ENCODE results near the gene PIGU.
"Not testable (repeated sequence)": the region's sequence is repeated elsewhere in the genome, so short reads cannot be mapped to it uniquely, and the experiment has no call there.

The PIGU gene

DNA sequence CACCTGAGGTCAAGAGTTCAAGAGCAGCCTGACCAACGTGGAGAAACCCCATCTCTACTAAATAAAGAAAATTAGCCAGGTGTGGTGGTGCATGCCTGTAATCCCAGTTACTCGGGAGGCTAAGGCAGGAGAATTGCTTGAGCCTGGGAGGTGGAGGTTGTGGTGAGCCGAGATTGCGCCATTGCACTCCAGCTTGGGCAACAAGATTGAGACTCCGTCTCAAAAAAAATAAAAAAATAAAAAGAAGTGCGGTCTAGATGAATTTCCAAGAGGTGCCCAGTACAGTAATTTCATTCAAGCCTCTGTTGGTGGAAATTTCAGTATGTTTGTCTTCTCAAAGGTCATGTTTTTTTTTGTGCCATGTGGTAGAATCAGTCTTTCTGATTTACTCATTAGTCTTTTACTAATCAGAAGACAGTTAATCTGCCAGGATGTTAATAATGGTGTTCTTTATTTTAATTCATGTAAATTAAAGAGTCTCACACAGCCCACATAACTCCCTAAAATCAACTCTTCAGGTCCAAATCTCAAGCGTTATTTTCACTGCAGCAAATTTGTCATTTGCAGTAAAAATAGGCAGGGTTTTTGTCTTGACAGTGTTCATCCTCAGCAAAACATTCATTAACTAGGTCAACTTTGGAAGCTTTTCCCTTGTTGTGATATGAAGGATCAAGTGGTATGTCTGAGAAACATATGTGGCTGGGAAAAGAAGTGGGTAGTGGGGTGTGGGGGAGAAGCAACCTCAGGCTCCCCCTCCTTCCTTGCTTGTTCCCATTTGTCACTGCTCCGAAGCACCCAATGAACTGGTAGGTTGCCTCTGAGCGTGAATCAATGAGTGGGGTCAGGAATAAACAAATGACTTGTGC is 40.6 kb upstream of the PIGU start:
- no peak for TF ChIP-seq SPI1 (IDR thresholded peaks at IDR 0.05; ENCODE audit: borderline replicate concordance, low read depth)
- TF ChIP-seq, protein P1, sequence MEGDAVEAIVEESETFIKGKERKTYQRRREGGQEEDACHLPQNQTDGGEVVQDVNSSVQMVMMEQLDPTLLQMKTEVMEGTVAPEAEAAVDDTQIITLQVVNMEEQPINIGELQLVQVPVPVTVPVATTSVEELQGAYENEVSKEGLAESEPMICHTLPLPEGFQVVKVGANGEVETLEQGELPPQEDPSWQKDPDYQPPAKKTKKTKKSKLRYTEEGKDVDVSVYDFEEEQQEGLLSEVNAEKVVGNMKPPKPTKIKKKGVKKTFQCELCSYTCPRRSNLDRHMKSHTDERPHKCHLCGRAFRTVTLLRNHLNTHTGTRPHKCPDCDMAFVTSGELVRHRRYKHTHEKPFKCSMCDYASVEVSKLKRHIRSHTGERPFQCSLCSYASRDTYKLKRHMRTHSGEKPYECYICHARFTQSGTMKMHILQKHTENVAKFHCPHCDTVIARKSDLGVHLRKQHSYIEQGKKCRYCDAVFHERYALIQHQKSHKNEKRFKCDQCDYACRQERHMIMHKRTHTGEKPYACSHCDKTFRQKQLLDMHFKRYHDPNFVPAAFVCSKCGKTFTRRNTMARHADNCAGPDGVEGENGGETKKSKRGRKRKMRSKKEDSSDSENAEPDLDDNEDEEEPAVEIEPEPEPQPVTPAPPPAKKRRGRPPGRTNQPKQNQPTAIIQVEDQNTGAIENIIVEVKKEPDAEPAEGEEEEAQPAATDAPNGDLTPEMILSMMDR (IDR thresholded peaks at IDR 0.05; ENCODE audit: insufficient read depth, low read length): no peak
- TF ChIP-seq POLR2AphosphoS5 (IDR thresholded peaks at IDR 0.05; ENCODE audit: low read depth): no peak
- no peak for TF ChIP-seq GABPA (IDR thresholded peaks at IDR 0.05; ENCODE audit: low read depth)
- TF ChIP-seq, protein P2, sequence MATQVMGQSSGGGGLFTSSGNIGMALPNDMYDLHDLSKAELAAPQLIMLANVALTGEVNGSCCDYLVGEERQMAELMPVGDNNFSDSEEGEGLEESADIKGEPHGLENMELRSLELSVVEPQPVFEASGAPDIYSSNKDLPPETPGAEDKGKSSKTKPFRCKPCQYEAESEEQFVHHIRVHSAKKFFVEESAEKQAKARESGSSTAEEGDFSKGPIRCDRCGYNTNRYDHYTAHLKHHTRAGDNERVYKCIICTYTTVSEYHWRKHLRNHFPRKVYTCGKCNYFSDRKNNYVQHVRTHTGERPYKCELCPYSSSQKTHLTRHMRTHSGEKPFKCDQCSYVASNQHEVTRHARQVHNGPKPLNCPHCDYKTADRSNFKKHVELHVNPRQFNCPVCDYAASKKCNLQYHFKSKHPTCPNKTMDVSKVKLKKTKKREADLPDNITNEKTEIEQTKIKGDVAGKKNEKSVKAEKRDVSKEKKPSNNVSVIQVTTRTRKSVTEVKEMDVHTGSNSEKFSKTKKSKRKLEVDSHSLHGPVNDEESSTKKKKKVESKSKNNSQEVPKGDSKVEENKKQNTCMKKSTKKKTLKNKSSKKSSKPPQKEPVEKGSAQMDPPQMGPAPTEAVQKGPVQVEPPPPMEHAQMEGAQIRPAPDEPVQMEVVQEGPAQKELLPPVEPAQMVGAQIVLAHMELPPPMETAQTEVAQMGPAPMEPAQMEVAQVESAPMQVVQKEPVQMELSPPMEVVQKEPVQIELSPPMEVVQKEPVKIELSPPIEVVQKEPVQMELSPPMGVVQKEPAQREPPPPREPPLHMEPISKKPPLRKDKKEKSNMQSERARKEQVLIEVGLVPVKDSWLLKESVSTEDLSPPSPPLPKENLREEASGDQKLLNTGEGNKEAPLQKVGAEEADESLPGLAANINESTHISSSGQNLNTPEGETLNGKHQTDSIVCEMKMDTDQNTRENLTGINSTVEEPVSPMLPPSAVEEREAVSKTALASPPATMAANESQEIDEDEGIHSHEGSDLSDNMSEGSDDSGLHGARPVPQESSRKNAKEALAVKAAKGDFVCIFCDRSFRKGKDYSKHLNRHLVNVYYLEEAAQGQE (IDR thresholded peaks at IDR 0.05; ENCODE audit: insufficient replicate concordance, low read depth): no peak
- no peak for DNase-seq (ENCODE audit: low read depth in 1 of 2, low spot score in 1 of 2)
- Histone ChIP-seq H3K27me3 (ENCODE audit: insufficient read depth, poor library complexity, severe bottlenecking) (no peaks in the 10 kb centered on the region), H3K27ac (replicated peaks) (no peak overlapping the region), H3K4me3 (replicated peaks; ENCODE audit: insufficient read depth, low read length) (no peak overlapping the region)

DNA sequence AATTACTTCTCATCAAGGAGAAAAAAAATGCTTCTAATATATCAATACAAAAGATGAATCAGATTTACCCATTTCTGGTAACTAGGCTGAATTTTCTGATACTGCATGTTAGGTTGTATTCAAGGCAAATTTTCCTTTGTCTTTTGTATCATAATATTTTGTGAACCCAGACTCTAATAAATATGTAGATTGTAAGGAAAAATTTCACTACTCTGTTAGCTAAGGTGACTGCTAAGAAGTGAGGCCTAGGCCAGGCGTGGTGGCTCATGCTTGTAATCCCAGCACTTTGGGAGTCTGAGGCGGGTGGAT is 40.0 kb upstream of the PIGU start:
- no peak overlapping the region for H3K27ac ChIP-seq (replicated peaks)
- DNase-seq (ENCODE audit: low read depth in 1 of 2, low spot score in 1 of 2): no peak
- TF ChIP-seq, protein P1 (IDR thresholded peaks at IDR 0.05; ENCODE audit: insufficient read depth, low read length): no peak
- TF ChIP-seq POLR2AphosphoS5 (IDR thresholded peaks at IDR 0.05; ENCODE audit: low read depth): no peak
- TF ChIP-seq GABPA (IDR thresholded peaks at IDR 0.05; ENCODE audit: low read depth): no peak
- no peak for TF ChIP-seq SPI1 (IDR thresholded peaks at IDR 0.05; ENCODE audit: borderline replicate concordance, low read depth)
- TF ChIP-seq, protein P2 (IDR thresholded peaks at IDR 0.05; ENCODE audit: insufficient replicate concordance, low read depth): no peak
- no peaks in the 10 kb centered on the region for H3K27me3 ChIP-seq (ENCODE audit: insufficient read depth, poor library complexity, severe bottlenecking)
- H3K4me3 ChIP-seq (replicated peaks; ENCODE audit: insufficient read depth, low read length): no peak overlapping the region

DNA sequence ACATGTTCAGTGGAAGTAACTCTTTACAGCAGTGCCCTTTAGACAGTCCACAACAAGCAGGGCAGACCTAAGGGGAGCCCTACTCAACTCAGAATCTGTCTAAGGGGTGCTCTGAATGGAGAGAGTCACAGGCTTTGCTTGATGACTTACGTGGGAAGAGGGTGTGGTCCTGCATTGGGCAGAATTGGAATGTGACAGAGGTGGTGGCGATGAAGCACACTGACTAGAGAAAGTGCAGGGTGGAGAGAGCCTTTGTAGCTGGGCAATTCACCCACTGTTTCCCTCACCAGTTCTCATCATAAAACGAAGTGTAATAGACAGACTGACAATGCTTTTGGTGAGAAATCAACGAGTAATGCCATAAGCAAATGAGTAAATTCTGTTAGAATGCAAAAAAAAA is 38.5 kb upstream of the PIGU start:
- H3K27ac ChIP-seq (replicated peaks): no peak overlapping the region
- no peak for DNase-seq (ENCODE audit: low read depth in 1 of 2, low spot score in 1 of 2)
- TF ChIP-seq POLR2AphosphoS5 (IDR thresholded peaks at IDR 0.05; ENCODE audit: low read depth) (no peak), GABPA (IDR thresholded peaks at IDR 0.05; ENCODE audit: low read depth) (no peak), SPI1 (IDR thresholded peaks at IDR 0.05; ENCODE audit: borderline replicate concordance, low read depth) (no peak)
- TF ChIP-seq, protein P1 (IDR thresholded peaks at IDR 0.05; ENCODE audit: insufficient read depth, low read length): no peak
- TF ChIP-seq, protein P2 (IDR thresholded peaks at IDR 0.05; ENCODE audit: insufficient replicate concordance, low read depth): no peak
- H3K27me3 ChIP-seq (ENCODE audit: insufficient read depth, poor library complexity, severe bottlenecking): no peaks in the 10 kb centered on the region
- no peak overlapping the region for H3K4me3 ChIP-seq (replicated peaks; ENCODE audit: insufficient read depth, low read length)

DNA sequence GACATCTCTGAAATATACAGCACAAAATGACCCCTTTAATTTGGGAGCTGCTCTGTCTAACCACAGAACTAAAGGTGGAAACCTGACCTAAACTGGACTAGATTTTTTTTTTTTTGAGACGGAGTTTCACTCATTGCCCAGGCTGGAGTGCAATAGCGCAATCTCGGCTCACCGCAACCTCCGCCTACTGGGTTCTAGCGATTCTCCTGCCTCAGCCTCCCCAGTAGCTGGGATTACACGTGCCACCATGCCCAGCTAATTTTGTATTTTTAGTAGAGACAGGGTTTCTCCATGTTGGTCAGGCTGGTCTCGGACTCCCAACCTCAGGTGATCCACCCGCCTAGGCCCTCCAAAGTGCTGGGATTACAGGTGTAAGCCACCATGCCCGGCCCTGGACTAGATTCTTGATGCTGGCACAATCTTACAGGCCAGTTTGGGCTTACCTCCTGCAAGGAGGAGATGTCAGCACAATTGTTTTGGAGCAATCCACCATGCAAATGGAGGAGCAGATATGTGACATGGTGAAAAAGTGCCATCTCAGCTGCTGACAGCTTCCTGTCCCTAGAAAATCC is 37.1 kb upstream of the PIGU start:
- H3K27me3 ChIP-seq (ENCODE audit: insufficient read depth, poor library complexity, severe bottlenecking); DNase-seq (ENCODE audit: low read depth in 1 of 2, low spot score in 1 of 2); H3K4me3 ChIP-seq (replicated peaks; ENCODE audit: insufficient read depth, low read length); H3K27ac ChIP-seq (replicated peaks): not testable (repeated sequence)

Data from HL-60 (cell line).